ENCODE results near the gene TMX2. TPM values are rescaled to one million over a fixed set of nuclear protein-coding genes. Genes with fewer than 3 reads are reported as not detected.
"Not testable (repeated sequence)": the region's sequence is repeated elsewhere in the genome, so short reads cannot be mapped to it uniquely, and the experiment has no call there.

The TMX2 gene
- total RNA-seq, 1 donor from 2014 or later, result 96.8 TPM

DNA sequence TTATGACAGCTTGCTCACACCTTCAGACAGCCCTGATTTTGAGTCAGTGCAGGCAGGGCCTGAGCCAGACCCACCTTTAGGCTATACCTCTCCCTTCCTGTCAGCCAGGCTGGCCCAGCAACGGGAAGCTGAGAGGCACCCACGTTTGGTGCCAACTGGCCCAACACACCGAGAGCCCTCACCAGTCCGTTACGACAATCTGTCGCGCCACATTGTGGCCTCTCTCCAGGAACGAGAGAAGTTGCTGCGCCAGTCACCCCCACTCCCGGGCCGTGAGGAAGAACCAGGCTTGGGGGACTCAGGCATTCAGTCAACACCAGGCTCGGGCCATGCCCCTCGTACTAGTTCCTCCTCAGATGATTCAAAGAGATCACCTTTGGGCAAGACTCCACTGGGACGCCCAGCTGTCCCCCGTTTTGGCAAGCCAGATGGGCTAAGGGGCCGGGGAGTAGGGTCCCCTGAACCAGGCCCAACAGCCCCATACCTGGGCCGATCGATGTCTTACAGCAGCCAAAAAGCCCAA lies 13.5 kb upstream of the TMX2 start:
- Mint-ChIP-seq H3K27ac (no peak overlapping the region), H3K9me3 (no peaks in the 10 kb centered on the region), H3K4me3 (no peak overlapping the region), H3K36me3 (ENCODE audit: low read depth) (peaks cover 34% of the 10 kb centered on the region), H3K27me3 (ENCODE audit: insufficient read depth) (no peaks in the 10 kb centered on the region), H3K4me1 (ENCODE audit: low read depth) (no peaks in the 10 kb centered on the region)
- intact Hi-C loops (cut with micrococcal nuclease), result no loop called here
- no peak for DNase-seq (ENCODE audit: low spot score)

DNA sequence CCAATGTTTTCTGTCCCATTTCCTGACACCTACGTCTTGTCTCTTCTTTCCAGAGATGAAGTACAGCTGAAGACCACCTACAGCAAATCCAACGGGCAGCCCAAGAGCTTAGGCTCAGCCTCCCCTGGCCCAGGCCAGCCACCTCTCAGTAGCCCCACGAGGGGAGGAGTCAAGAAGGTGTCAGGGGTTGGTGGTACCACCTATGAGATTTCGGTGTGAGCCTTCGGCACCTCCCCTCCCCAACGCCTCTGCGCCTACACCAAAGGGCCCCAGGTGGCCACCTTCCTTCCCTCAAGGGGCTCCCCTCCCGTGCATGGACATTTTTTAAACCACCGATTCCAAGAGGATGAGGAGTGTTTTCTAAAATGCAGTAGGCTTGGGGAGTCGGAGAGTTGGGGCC lies 12.6 kb upstream of the TMX2 start:
- H3K27me3 Mint-ChIP-seq (ENCODE audit: insufficient read depth), result no peaks in the 10 kb centered on the region
- no peak for DNase-seq (ENCODE audit: low spot score)
- H3K36me3 Mint-ChIP-seq (ENCODE audit: low read depth), result peaks cover 43% of the 10 kb centered on the region
- no peak overlapping the region for H3K27ac Mint-ChIP-seq
- no peak overlapping the region for H3K4me3 Mint-ChIP-seq
- no peaks in the 10 kb centered on the region for H3K9me3 Mint-ChIP-seq
- intact Hi-C loops (cut with micrococcal nuclease), result no loop called here
- no peaks in the 10 kb centered on the region for H3K4me1 Mint-ChIP-seq (ENCODE audit: low read depth)

DNA sequence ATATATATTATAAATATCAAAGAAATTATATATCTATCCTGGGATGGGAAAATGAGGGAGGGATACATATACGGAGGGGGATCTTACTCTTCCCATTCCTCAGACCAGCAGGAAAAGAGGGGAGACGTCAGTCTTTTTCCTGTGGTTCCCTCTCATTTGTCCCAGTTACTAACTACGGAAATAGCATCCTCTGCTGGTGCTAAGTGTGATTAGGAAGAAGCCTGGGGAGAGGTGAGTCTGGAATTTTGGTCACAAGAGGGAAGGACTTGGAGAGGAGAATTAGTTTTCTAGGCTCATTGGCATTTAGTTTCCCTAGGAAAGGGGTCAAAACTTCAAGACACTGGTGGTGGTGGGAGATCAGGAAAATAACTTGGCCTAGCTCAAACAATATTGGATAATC lies 12.0 kb upstream of the TMX2 start:
- Mint-ChIP-seq H3K27ac (no peak overlapping the region), H3K36me3 (ENCODE audit: low read depth) (peaks cover 46% of the 10 kb centered on the region)
- intact Hi-C loops (cut with micrococcal nuclease), result no loop called here

DNA sequence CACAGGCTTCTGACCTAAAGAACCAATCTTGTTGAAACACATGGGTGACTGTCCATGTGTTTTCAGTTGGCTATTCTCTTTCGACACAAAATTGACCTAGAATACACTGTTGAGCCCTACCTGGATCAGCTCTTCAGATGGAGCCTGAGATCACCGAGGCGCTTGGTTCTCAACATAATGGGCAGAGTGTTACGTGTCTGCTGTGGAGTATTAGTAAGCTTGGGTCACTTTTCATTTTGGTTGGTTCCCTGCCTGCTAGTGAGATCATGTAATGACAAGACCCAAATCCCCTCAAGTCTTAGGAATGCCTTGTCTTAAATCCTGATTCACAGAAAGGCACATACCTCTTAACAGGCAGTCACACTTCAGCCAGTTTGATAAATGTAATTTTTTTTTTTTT lies 9.1 kb upstream of the TMX2 start:
- no peak overlapping the region for H3K27ac Mint-ChIP-seq
- intact Hi-C loops (cut with micrococcal nuclease), result no loop called here
- no peaks in the 10 kb centered on the region for H3K27me3 Mint-ChIP-seq (ENCODE audit: insufficient read depth)
- H3K36me3 Mint-ChIP-seq (ENCODE audit: low read depth), result peaks cover 47% of the 10 kb centered on the region
- H3K4me1 Mint-ChIP-seq (ENCODE audit: low read depth), result peaks cover 8% of the 10 kb centered on the region
- no peak for DNase-seq (ENCODE audit: low spot score)
- no peak overlapping the region for H3K4me3 Mint-ChIP-seq
- H3K9me3 Mint-ChIP-seq, result no peaks in the 10 kb centered on the region

More for the DNA sequence above, 12.0 kb upstream of the TMX2 start:
- H3K27me3 Mint-ChIP-seq (ENCODE audit: insufficient read depth), result no peaks in the 10 kb centered on the region
- no peak for DNase-seq (ENCODE audit: low spot score)
- H3K4me1 Mint-ChIP-seq (ENCODE audit: low read depth), result no peaks in the 10 kb centered on the region
- no peaks in the 10 kb centered on the region for H3K9me3 Mint-ChIP-seq
- H3K4me3 Mint-ChIP-seq, result no peak overlapping the region

DNA sequence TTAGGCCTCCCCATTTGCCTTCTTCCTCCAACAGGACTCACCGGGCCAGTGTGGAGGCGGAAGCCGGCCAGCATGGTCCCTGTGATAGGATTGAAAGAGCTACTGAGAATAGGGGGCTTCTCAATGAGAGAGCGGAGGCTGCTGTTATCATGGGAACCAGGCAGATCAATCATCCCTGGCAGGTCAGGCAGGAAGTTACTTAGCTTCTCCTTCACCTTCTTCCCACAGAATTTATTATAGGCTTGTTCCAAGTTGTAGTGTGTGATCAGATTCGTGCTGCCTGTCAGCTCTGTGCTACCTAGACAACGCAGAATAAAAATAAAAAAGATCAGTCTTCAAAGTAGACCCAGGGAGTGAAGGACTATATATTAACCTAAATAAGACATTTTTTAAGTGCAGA lies 7.5 kb upstream of the TMX2 start:
- H3K27me3 Mint-ChIP-seq (ENCODE audit: insufficient read depth), result no peaks in the 10 kb centered on the region
- no peak for DNase-seq (ENCODE audit: low spot score)
- H3K9me3 Mint-ChIP-seq, result no peaks in the 10 kb centered on the region
- intact Hi-C loops (cut with micrococcal nuclease), result no loop called here
- no peak overlapping the region for H3K4me3 Mint-ChIP-seq
- peaks cover 42% of the 10 kb centered on the region for H3K36me3 Mint-ChIP-seq (ENCODE audit: low read depth)
- H3K27ac Mint-ChIP-seq, result peak overlapping the region; percentile 48
- H3K4me1 Mint-ChIP-seq (ENCODE audit: low read depth), result peaks cover 20% of the 10 kb centered on the region

DNA sequence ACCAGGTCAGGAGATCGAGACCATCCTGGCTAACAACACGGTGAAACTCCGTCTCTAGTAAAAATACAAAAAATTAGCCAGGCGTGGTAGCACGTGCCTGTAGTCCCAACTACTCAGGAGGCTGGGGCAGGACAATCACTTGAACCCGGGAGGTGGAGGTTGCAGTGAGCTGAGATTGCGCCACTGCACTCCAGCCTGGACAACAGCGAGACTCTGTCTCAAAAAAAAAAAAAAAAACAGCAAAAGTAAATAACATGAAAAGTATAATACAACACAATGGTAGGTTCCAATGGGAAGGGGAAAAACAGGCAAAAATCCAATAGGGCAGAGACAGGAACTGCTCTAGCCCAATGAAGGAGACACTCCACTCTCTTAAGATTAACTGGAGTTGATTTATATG lies 7.0 kb upstream of the TMX2 start:
- not testable (repeated sequence) for H3K27ac Mint-ChIP-seq

DNA sequence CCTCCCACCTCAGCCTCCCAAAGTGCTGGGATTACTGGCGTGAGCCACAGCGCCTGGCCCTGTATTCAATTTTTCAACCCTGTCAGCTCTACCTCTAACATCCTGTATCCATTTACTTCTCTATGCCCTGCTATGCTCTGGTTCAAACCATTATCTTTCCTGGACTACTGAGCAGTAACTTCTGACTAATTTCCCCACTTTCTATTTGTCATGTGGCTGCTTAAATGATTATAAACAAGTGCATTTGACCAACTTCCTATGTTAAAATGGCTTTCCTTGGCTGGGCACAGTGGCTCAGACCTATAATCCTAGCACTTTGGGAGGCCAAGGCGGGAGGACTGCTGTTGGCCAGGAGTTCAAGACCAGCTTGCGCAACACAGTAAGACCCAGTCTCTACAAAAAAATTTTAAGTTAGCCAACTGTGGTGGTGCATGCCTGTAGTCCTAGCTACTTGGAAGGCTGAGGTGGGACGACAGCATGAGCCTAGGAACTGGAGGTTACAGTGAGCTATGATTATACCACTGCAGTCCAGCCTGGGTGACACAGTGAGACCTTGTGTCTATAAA lies 2.5 kb upstream of the TMX2 start:
- no peaks in the 10 kb centered on the region for H3K27me3 Mint-ChIP-seq (ENCODE audit: insufficient read depth)
- H3K36me3 Mint-ChIP-seq (ENCODE audit: low read depth), result peaks cover 27% of the 10 kb centered on the region
- H3K27ac Mint-ChIP-seq, result peak overlapping the region; percentile 21
- peak overlapping the region; percentile 97 for H3K4me3 Mint-ChIP-seq
- H3K4me1 Mint-ChIP-seq (ENCODE audit: low read depth), result peaks cover 55% of the 10 kb centered on the region
- no peaks in the 10 kb centered on the region for H3K9me3 Mint-ChIP-seq
- intact Hi-C loops (cut with micrococcal nuclease), result loop anchor here (10.0 kb wide), 1 partner anchor 1845 kb away; no protein-coding TSS in a partner anchor
- DNase-seq (ENCODE audit: low spot score), result no peak

More for the DNA sequence above, 7.0 kb upstream of the TMX2 start:
- intact Hi-C loops (cut with micrococcal nuclease); H3K4me3 Mint-ChIP-seq; DNase-seq (ENCODE audit: low spot score); H3K27me3 Mint-ChIP-seq (ENCODE audit: insufficient read depth); H3K9me3 Mint-ChIP-seq: not testable (repeated sequence)
- Mint-ChIP-seq H3K36me3 (ENCODE audit: low read depth) (peaks cover 42% of the 10 kb centered on the region), H3K4me1 (ENCODE audit: low read depth) (peaks cover 25% of the 10 kb centered on the region)

DNA sequence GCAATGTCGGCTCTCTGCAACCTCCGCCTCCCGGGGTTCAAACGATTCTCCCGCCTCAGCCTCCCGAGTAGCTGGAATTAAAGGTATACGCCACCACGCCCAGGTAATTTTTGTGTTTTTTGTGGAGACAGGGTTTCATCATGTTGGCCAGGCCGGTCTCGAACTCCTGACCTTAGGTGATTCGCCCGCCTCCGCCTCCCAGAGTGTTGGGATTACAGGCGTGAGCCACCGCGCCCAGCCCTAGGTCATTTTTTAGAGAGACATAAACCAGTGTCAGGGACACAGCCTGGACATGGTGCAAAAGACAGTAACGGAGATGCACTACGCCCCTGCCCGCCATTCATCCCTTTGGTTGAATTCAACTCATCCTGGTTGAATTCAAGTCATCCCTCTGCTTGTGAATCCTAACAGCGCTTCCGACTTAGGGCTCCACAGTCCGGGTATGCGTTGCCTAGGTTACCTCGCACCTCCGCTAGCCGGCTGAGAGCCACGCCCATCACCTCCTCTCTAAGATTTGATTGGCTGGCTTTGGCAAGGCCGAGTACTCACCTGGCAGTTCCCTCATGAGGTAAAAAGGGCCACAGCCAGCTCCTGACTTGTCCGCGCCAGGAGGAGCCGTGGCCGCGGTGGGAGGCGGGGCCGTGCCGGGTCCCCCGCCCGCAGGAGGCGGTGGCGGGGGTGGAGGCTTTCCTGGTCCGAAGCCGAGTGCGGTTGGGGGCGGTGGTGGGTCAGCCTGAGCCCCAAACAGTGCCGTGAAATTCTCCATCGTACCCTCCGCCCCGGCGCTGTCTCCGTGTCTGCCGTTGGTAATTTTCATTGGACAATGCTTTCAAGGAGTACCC lies 758 bp upstream of the TMX2 start, which contains the start of gene MED19:
Gene MED19 (minus strand): TSS at position 802 of the 842 bp plus-strand sequence. CDS start 36 bp downstream, at position 766.
- Mint-ChIP-seq H3K27ac (peak within 1 kb of the TSS; percentile 94), H3K27me3 (ENCODE audit: insufficient read depth) (no peaks in the 10 kb centered on the region), H3K9me3 (no peaks in the 10 kb centered on the region), H3K4me1 (ENCODE audit: low read depth) (peaks cover 55% of the 10 kb centered on the region), H3K36me3 (ENCODE audit: low read depth) (peaks cover 22% of the 10 kb centered on the region), H3K4me3 (peak within 1 kb of the TSS; percentile 97)
- intact Hi-C loops (cut with micrococcal nuclease), result loop anchor here (1.0 to 10.0 kb wide), 13 partner anchors 30 to 1843 kb away; partner anchors contain the start of genes CLP1, SELENOH, SSRP1 and TIMM10
- DNase-seq (ENCODE audit: low spot score), result peak; percentile 74

DNA sequence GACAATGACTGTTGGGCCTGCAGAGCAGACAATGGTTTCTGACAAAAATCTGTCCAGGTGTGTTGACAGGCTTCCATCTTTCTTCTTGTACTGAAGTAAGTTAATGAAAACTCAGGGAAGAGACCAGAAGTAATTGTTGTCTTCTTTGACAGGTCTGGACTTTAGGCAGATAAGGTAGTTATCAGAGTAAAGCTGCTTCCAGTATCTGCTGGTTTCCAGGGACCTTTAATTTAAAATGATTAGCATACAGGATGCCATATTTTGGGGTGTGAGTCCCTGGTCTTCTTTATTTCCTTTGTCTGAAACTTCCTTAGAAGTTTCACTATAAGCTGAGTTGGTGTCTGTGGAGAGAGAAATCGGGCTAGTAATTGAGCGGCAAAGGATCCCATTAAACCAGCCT lies 1.4 kb downstream of the TMX2 start:
- DNase-seq (ENCODE audit: low spot score), result no peak
- intact Hi-C loops (cut with micrococcal nuclease), result loop anchor here (10.0 kb wide), 1 partner anchor 1841 kb away; no protein-coding TSS in a partner anchor
- no peaks in the 10 kb centered on the region for H3K27me3 Mint-ChIP-seq (ENCODE audit: insufficient read depth)
- H3K36me3 Mint-ChIP-seq (ENCODE audit: low read depth), result peaks cover 17% of the 10 kb centered on the region
- H3K4me3 Mint-ChIP-seq, result peak overlapping the region; percentile 97
- H3K4me1 Mint-ChIP-seq (ENCODE audit: low read depth), result peaks cover 42% of the 10 kb centered on the region
- H3K27ac Mint-ChIP-seq, result peak overlapping the region; percentile 94
- no peaks in the 10 kb centered on the region for H3K9me3 Mint-ChIP-seq

DNA sequence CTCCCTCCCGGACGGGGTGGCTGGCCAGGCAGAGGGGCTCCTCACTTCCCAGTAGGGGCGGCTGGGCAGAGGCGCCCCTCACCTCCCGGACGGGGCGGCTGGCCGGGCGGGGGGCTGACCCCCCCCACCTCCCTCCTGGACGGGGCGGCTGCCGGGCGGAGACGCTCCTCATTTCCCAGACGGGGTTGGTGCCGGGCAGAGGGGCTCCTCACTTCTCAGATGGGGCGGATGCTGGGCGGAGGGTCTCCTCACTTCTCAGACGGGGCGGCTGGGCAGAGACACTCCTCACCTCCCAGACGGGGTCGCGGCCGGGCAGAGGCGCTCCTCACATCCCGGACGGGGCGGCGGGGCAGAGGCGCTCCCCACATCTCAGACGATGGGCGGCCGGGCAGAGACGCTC lies 4.3 kb downstream of the TMX2 start:
- intact Hi-C loops (cut with micrococcal nuclease), result loop anchor here (10.0 kb wide), 1 partner anchor 1838 kb away; no protein-coding TSS in a partner anchor
- H3K9me3 Mint-ChIP-seq; DNase-seq (ENCODE audit: low spot score); H3K4me3 Mint-ChIP-seq; H3K27ac Mint-ChIP-seq; H3K27me3 Mint-ChIP-seq (ENCODE audit: insufficient read depth): not testable (repeated sequence)
- Mint-ChIP-seq H3K4me1 (ENCODE audit: low read depth) (peaks cover 17% of the 10 kb centered on the region), H3K36me3 (ENCODE audit: low read depth) (peaks cover 15% of the 10 kb centered on the region)

DNA sequence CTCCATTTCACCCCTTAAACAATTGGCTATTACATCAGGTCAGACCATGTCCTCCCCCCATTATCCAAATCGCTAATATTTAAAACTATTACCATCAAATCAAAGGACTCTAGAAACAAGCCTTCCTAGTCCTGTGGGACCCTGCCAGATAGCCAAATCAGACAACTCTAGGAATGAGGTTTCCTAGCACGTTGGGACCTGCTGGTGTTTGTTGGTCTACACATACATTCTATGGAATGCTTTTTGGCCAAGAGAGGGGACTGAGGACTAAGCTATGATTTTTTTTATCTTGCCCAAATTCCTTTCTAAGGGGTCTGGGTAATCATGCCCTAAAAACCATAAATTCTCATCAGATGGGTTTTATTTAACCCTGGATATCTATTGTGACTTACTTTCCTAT lies 14.8 kb downstream of the TMX2 start:
- Mint-ChIP-seq H3K9me3 (no peaks in the 10 kb centered on the region), H3K36me3 (ENCODE audit: low read depth) (no peaks in the 10 kb centered on the region), H3K27me3 (ENCODE audit: insufficient read depth) (no peaks in the 10 kb centered on the region), H3K4me3 (no peak overlapping the region), H3K27ac (peak overlapping the region; percentile 16), H3K4me1 (ENCODE audit: low read depth) (peaks cover 13% of the 10 kb centered on the region)
- no peak for DNase-seq (ENCODE audit: low spot score)
- intact Hi-C loops (cut with micrococcal nuclease), result no loop called here

DNA sequence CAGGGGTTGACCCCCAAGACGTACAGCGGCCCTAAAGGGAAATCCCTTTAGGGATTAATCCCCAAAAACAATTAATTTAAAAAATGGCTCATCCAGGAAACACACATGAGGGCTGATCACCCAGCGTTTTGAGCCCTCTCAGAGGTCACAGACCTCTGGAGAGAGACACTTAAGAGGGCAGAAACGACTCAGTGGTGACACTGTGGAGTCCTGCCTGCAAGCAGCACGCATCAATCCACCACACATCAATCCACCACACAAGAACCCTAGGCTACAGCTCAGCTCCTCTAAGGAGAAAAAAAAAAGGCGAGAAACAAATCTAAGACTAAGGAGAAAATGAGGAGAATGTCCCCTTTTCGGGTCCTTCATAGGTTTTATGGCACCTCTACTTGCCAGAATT lies 16.4 kb downstream of the TMX2 start:
- intact Hi-C loops (cut with micrococcal nuclease), result no loop called here
- no peak for DNase-seq (ENCODE audit: low spot score)
- Mint-ChIP-seq H3K27ac (no peak overlapping the region), H3K27me3 (ENCODE audit: insufficient read depth) (no peaks in the 10 kb centered on the region), H3K4me3 (no peak overlapping the region), H3K9me3 (no peaks in the 10 kb centered on the region), H3K36me3 (ENCODE audit: low read depth) (no peaks in the 10 kb centered on the region), H3K4me1 (ENCODE audit: low read depth) (peaks cover 13% of the 10 kb centered on the region)

DNA sequence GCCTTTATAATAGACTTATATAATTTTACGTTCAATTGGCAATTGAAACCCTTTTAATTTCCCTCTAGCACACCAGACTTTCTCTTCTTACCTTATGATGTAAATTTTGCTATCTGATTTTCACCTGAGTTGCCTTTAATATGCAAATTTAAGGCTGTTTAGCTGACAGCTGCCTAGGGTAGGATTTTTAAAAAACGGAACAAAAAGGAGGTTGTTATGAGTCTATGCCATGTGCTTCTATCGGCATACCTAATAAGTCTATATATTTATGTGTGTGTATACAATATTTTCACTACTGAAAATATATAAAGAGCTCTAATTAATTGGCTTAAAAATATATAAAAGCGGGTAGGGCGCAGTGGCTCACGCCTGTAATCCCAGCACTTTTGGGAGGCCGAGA lies 17.1 kb downstream of the TMX2 start:
- Mint-ChIP-seq H3K4me3 (no peak overlapping the region), H3K27ac (no peak overlapping the region), H3K9me3 (no peaks in the 10 kb centered on the region), H3K36me3 (ENCODE audit: low read depth) (no peaks in the 10 kb centered on the region), H3K4me1 (ENCODE audit: low read depth) (peaks cover 13% of the 10 kb centered on the region), H3K27me3 (ENCODE audit: insufficient read depth) (no peaks in the 10 kb centered on the region)
- no peak for DNase-seq (ENCODE audit: low spot score)
- intact Hi-C loops (cut with micrococcal nuclease), result no loop called here

Data from activated T-helper 1 cell treated with anti-CD3 and anti-CD28 coated beads, Interleukin-12 subunit alpha, Interleukin-12 subunit beta, Interleukin-2, Interleukin-4 antibody, amounts not matched to agents 30 ng/mL and 10 ng/mL and 1 ng/mL, durations not matched to agents 14 hours and 24 hours and 36 hours (primary cell).